ENCODE measurements around the gene ROR1. TPM values are rescaled to one million over a fixed set of nuclear protein-coding genes. Genes with fewer than 3 reads are reported as not detected.
A peak's percentile ranks its signal among the peaks of the same experiment; 100 is the strongest.

The ROR1 gene
- total and polyA plus RNA-seq, 3 experiments from 2014 or later: not detected

- no peak for DNase-seq
- Histone ChIP-seq H3K27ac (ENCODE audit: low read depth, low read length) (no peak overlapping the region), H3K36me3 (ENCODE audit: insufficient read depth, low read length) (no peaks in the 10 kb centered on the region), H3K4me3 (ENCODE audit: low read length) (no peak overlapping the region), H3K4me1 (ENCODE audit: insufficient read depth, low read length) (no peaks in the 10 kb centered on the region), H3K27me3 (ENCODE audit: insufficient read depth, low read length, poor library complexity, severe bottlenecking) (no peaks in the 10 kb centered on the region), H3K9me3 (ENCODE audit: low read length) (no peaks in the 10 kb centered on the region)
- H3K27ac Mint-ChIP-seq: no peak overlapping the region
- no peaks in the 10 kb centered on the region for H3K9me3 Mint-ChIP-seq
- H3K4me3 Mint-ChIP-seq: no peak overlapping the region
- H3K27me3 Mint-ChIP-seq: peaks cover 0 to 3% of the 10 kb centered on the region in 2 donors
- ChIA-PET CTCF (no interaction called here), POLR2A (no interaction called here)
- H3K4me1 Mint-ChIP-seq: no peaks in the 10 kb centered on the region
- no peaks in the 10 kb centered on the region for H3K36me3 Mint-ChIP-seq
Measured at GRCh38 chr1:64010316-64010715, 236.5 kb downstream of the ROR1 start.

- no peak overlapping the region for H3K27ac ChIP-seq (ENCODE audit: low read depth, low read length)
- POLR2A ChIA-PET: no interaction called here
- Mint-ChIP-seq H3K36me3 (no peaks in the 10 kb centered on the region), H3K27ac (no peak overlapping the region), H3K9me3 (no peaks in the 10 kb centered on the region), H3K27me3 (peaks cover 0 to 1% of the 10 kb centered on the region in 2 donors), H3K4me1 (no peaks in the 10 kb centered on the region), H3K4me3 (no peak overlapping the region)
- CTCF ChIA-PET: no interaction called here
- H3K4me3 ChIP-seq (ENCODE audit: low read length): no peak overlapping the region
- no peaks in the 10 kb centered on the region for H3K36me3 ChIP-seq (ENCODE audit: insufficient read depth, low read length)
- H3K4me1 ChIP-seq (ENCODE audit: insufficient read depth, low read length): peaks cover 5% of the 10 kb centered on the region
- no peaks in the 10 kb centered on the region for H3K27me3 ChIP-seq (ENCODE audit: insufficient read depth, low read length, poor library complexity, severe bottlenecking)
- DNase-seq: no peak
- no peaks in the 10 kb centered on the region for H3K9me3 ChIP-seq (ENCODE audit: low read length)
Measured at GRCh38 chr1:64013395-64013794, 239.6 kb downstream of the ROR1 start.

- H3K4me1 ChIP-seq (ENCODE audit: insufficient read depth, low read length): peaks cover 8% of the 10 kb centered on the region
- no peak overlapping the region for H3K27ac ChIP-seq (ENCODE audit: low read depth, low read length)
- H3K4me3 ChIP-seq (ENCODE audit: low read length): no peak overlapping the region
- peaks cover 0 to 7% (median 6%) of the 10 kb centered on the region in 3 donors for H3K4me1 Mint-ChIP-seq
- no peak for DNase-seq
- H3K27ac Mint-ChIP-seq: no peak overlapping the region
- H3K27me3 ChIP-seq (ENCODE audit: insufficient read depth, low read length, poor library complexity, severe bottlenecking): no peaks in the 10 kb centered on the region
- no peaks in the 10 kb centered on the region for H3K36me3 ChIP-seq (ENCODE audit: insufficient read depth, low read length)
- no peaks in the 10 kb centered on the region for H3K9me3 Mint-ChIP-seq
- peak overlapping the region in 2 of 7 donors; percentile 8 to 18 for H3K4me3 Mint-ChIP-seq
- no peaks in the 10 kb centered on the region for H3K36me3 Mint-ChIP-seq
- H3K9me3 ChIP-seq (ENCODE audit: low read length): no peaks in the 10 kb centered on the region
- ChIA-PET CTCF (no interaction called here), POLR2A (no interaction called here)
- no peaks in the 10 kb centered on the region for H3K27me3 Mint-ChIP-seq
Measured at GRCh38 chr1:64019818-64020217, 246.0 kb downstream of the ROR1 start.

- H3K36me3 Mint-ChIP-seq: no peaks in the 10 kb centered on the region
- no peaks in the 10 kb centered on the region for H3K27me3 ChIP-seq (ENCODE audit: insufficient read depth, low read length, poor library complexity, severe bottlenecking)
- no peaks in the 10 kb centered on the region for H3K9me3 ChIP-seq (ENCODE audit: low read length)
- H3K4me1 ChIP-seq (ENCODE audit: insufficient read depth, low read length): peaks cover 8% of the 10 kb centered on the region
- ChIA-PET POLR2A (no interaction called here), CTCF (no interaction called here)
- H3K9me3 Mint-ChIP-seq: no peaks in the 10 kb centered on the region
- H3K4me3 ChIP-seq (ENCODE audit: low read length): no peak overlapping the region
- H3K27me3 Mint-ChIP-seq: no peaks in the 10 kb centered on the region
- no peak overlapping the region for H3K4me3 Mint-ChIP-seq
- H3K4me1 Mint-ChIP-seq: peaks cover 0 to 7% (median 6%) of the 10 kb centered on the region in 3 donors
- H3K27ac Mint-ChIP-seq: peak overlapping the region in 1 of 8 donors; percentile 2
- H3K27ac ChIP-seq (ENCODE audit: low read depth, low read length): no peak overlapping the region
- H3K36me3 ChIP-seq (ENCODE audit: insufficient read depth, low read length): no peaks in the 10 kb centered on the region
- no peak for DNase-seq
Measured at GRCh38 chr1:64021066-64021465, 247.2 kb downstream of the ROR1 start.

DNA sequence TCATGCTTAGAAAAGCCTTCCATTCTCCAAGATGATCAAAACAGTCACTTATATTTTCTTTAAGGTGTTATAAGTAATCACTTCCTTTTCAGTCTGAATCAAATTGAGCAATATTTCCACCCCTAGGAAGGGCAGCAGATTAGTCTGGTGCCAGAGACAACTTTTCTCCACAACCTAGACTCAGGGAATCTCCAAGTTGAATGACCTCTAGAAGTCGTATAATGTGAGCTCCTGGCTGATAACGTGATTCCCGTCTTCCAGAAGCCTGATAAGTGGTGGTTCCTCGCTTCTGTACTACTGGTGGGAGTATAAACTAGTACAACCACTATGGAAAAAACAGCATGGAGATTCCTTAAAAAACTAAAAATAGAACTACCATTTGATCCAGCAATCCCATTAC is 251.2 kb downstream of the ROR1 start:
- H3K27me3 ChIP-seq (ENCODE audit: insufficient read depth, low read length, poor library complexity, severe bottlenecking): no peaks in the 10 kb centered on the region
- H3K4me3 ChIP-seq (ENCODE audit: low read length): no peak overlapping the region
- no peak overlapping the region for H3K4me3 Mint-ChIP-seq
- H3K27me3 Mint-ChIP-seq: peaks cover 0 to 4% of the 10 kb centered on the region in 2 donors
- ChIA-PET POLR2A (no interaction called here), CTCF (no interaction called here)
- no peaks in the 10 kb centered on the region for H3K36me3 ChIP-seq (ENCODE audit: insufficient read depth, low read length)
- H3K36me3 Mint-ChIP-seq: no peaks in the 10 kb centered on the region
- H3K4me1 Mint-ChIP-seq: peaks cover 0 to 2% (median under 1%) of the 10 kb centered on the region in 3 donors
- DNase-seq: no peak
- H3K27ac ChIP-seq (ENCODE audit: low read depth, low read length): no peak overlapping the region
- H3K27ac Mint-ChIP-seq: no peak overlapping the region
- H3K9me3 Mint-ChIP-seq: no peaks in the 10 kb centered on the region
- H3K9me3 ChIP-seq (ENCODE audit: low read length): no peaks in the 10 kb centered on the region
- no peaks in the 10 kb centered on the region for H3K4me1 ChIP-seq (ENCODE audit: insufficient read depth, low read length)

- H3K4me1 ChIP-seq (ENCODE audit: insufficient read depth, low read length): no peaks in the 10 kb centered on the region
- no peak overlapping the region for H3K4me3 ChIP-seq (ENCODE audit: low read length)
- no peak overlapping the region for H3K27ac ChIP-seq (ENCODE audit: low read depth, low read length)
- no peaks in the 10 kb centered on the region for H3K27me3 ChIP-seq (ENCODE audit: insufficient read depth, low read length, poor library complexity, severe bottlenecking)
- Mint-ChIP-seq H3K4me3 (no peak overlapping the region), H3K4me1 (no peaks in the 10 kb centered on the region), H3K27me3 (peaks cover 2 to 12% of the 10 kb centered on the region in 2 donors), H3K36me3 (no peaks in the 10 kb centered on the region), H3K27ac (no peak overlapping the region), H3K9me3 (no peaks in the 10 kb centered on the region)
- ChIA-PET CTCF (no interaction called here), POLR2A (no interaction called here)
- H3K9me3 ChIP-seq (ENCODE audit: low read length): no peaks in the 10 kb centered on the region
- no peak for DNase-seq
- no peaks in the 10 kb centered on the region for H3K36me3 ChIP-seq (ENCODE audit: insufficient read depth, low read length)
Measured at GRCh38 chr1:64029037-64029436, 255.2 kb downstream of the ROR1 start.

GRCh38 chr1:64030411-64030810 is 256.6 kb downstream of the ROR1 start:
- no peaks in the 10 kb centered on the region for H3K36me3 Mint-ChIP-seq
- CTCF ChIA-PET: no interaction called here
- POLR2A ChIA-PET: no interaction called here

DNA sequence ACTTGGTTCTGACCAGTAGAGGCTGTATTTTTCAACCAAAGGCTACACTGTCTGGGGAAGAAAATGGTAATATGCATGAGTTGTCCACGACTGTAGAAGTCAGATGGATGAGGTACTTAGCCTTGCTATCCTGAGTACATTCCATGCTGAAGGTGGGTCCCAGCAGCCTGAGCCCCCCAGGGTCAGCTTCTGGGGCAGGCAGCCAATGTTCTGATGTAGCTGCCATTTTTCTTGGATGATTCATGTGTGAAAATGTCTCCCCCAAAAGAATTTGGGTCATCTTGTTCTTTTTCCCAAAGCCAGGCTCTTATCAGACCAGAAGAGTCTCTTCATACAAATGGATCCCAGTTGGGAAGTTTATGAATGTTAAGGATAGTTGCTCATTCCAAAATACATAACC is 257.4 kb downstream of the ROR1 start:
- Mint-ChIP-seq H3K9me3 (no peaks in the 10 kb centered on the region), H3K27ac (no peak overlapping the region), H3K4me3 (no peak overlapping the region), H3K27me3 (peaks cover 5 to 20% of the 10 kb centered on the region in 2 donors), H3K4me1 (no peaks in the 10 kb centered on the region), H3K36me3 (no peaks in the 10 kb centered on the region)
- no peak for DNase-seq
- H3K4me3 ChIP-seq (ENCODE audit: low read length): no peak overlapping the region
- CTCF ChIA-PET: no interaction called here
- no peaks in the 10 kb centered on the region for H3K27me3 ChIP-seq (ENCODE audit: insufficient read depth, low read length, poor library complexity, severe bottlenecking)
- no peaks in the 10 kb centered on the region for H3K9me3 ChIP-seq (ENCODE audit: low read length)
- no peaks in the 10 kb centered on the region for H3K36me3 ChIP-seq (ENCODE audit: insufficient read depth, low read length)
- POLR2A ChIA-PET: no interaction called here
- H3K4me1 ChIP-seq (ENCODE audit: insufficient read depth, low read length): no peaks in the 10 kb centered on the region
- no peak overlapping the region for H3K27ac ChIP-seq (ENCODE audit: low read depth, low read length)

More at GRCh38 chr1:64030411-64030810, 256.6 kb downstream of the ROR1 start:
- no peaks in the 10 kb centered on the region for H3K4me1 ChIP-seq (ENCODE audit: insufficient read depth, low read length)
- Mint-ChIP-seq H3K9me3 (no peaks in the 10 kb centered on the region), H3K27ac (no peak overlapping the region), H3K4me3 (no peak overlapping the region), H3K27me3 (peaks cover 3 to 13% of the 10 kb centered on the region in 2 donors), H3K4me1 (no peaks in the 10 kb centered on the region)
- H3K36me3 ChIP-seq (ENCODE audit: insufficient read depth, low read length): no peaks in the 10 kb centered on the region
- H3K4me3 ChIP-seq (ENCODE audit: low read length): no peak overlapping the region
- no peaks in the 10 kb centered on the region for H3K9me3 ChIP-seq (ENCODE audit: low read length)
- H3K27me3 ChIP-seq (ENCODE audit: insufficient read depth, low read length, poor library complexity, severe bottlenecking): no peaks in the 10 kb centered on the region
- no peak overlapping the region for H3K27ac ChIP-seq (ENCODE audit: low read depth, low read length)
- no peak for DNase-seq

GRCh38 chr1:64033667-64034220 is 259.9 kb downstream of the ROR1 start:
- no peaks in the 10 kb centered on the region for H3K9me3 ChIP-seq (ENCODE audit: low read length)

More at GRCh38 chr1:64033667-64034220, 259.9 kb downstream of the ROR1 start:
- H3K4me1 Mint-ChIP-seq: no peaks in the 10 kb centered on the region
- peaks cover 0 to 3% (median 0%) of the 10 kb centered on the region in 5 donors for H3K9me3 Mint-ChIP-seq
- H3K4me3 ChIP-seq (ENCODE audit: low read length): no peak overlapping the region
- H3K36me3 Mint-ChIP-seq: no peaks in the 10 kb centered on the region
- POLR2A ChIA-PET: no interaction called here
- H3K4me1 ChIP-seq (ENCODE audit: insufficient read depth, low read length): no peaks in the 10 kb centered on the region
- CTCF ChIA-PET: no interaction called here
- H3K4me3 Mint-ChIP-seq: no peak overlapping the region
- peak overlapping the region in 1 of 8 donors; percentile 62 for H3K27ac Mint-ChIP-seq
- no peaks in the 10 kb centered on the region for H3K27me3 ChIP-seq (ENCODE audit: insufficient read depth, low read length, poor library complexity, severe bottlenecking)
- H3K27me3 Mint-ChIP-seq: peaks cover 9 to 20% of the 10 kb centered on the region in 2 donors
- no peak overlapping the region for H3K27ac ChIP-seq (ENCODE audit: low read depth, low read length)
- no peak for DNase-seq
- no peaks in the 10 kb centered on the region for H3K36me3 ChIP-seq (ENCODE audit: insufficient read depth, low read length)

Measured in CD8-positive, alpha-beta memory T cell (primary cell).